HEK293 (cell line): Measurements from ENCODE around the gene TDG.

Experiments used
- BCL11A ChIP-seq: fragments of 450-650 bp; formaldehyde crosslinking; IDR thresholded peaks from 2 replicates; pipeline ENCODE4 v1.5.1; 2016; ENCODE audit warnings: low read depth, missing biosample characterization, missing genetic modification characterization
- BCL6B ChIP-seq: fragments of 450-650 bp; formaldehyde crosslinking; IDR thresholded peaks from 2 replicates; pipeline ENCODE4 v1.5.1; 2017; ENCODE audit warnings: missing biosample characterization, missing genetic modification characterization
- GLIS2 ChIP-seq: fragments of 450-650 bp; formaldehyde crosslinking; IDR thresholded peaks from 2 replicates; pipeline ENCODE4 v1.5.1; 2016; ENCODE audit warnings: missing biosample characterization, missing genetic modification characterization
- IKZF3 ChIP-seq: fragments of 450-650 bp; IDR thresholded peaks from 2 replicates; pipeline ENCODE4 v1.5.0; 2018; ENCODE audit warnings: missing biosample characterization, mild to moderate bottlenecking, missing genetic modification characterization, moderate library complexity
- PRDM1 ChIP-seq: fragments of 450-650 bp; formaldehyde crosslinking; IDR thresholded peaks from 2 replicates; pipeline ENCODE4; 2016; ENCODE audit warnings: missing biosample characterization, missing genetic modification characterization
- SALL2 ChIP-seq: fragments of 450-650 bp; formaldehyde crosslinking; IDR thresholded peaks from 2 replicates; pipeline ENCODE4 v1.5.0; 2017; ENCODE audit warnings: missing biosample characterization, mild to moderate bottlenecking, missing genetic modification characterization, borderline replicate concordance
- SP2 ChIP-seq: fragments of 450-650 bp; formaldehyde crosslinking; IDR thresholded peaks from 2 replicates; pipeline ENCODE4 v1.5.1; 2016; ENCODE audit warnings: missing biosample characterization, missing genetic modification characterization
- ZFP37 ChIP-seq: fragments of 450-650 bp; formaldehyde crosslinking; IDR thresholded peaks from 2 replicates; pipeline ENCODE4 v1.5.1; 2016; ENCODE audit warnings: missing biosample characterization, missing genetic modification characterization
- ZNF121 ChIP-seq: fragments of 450-650 bp; formaldehyde crosslinking; IDR thresholded peaks from 2 replicates; pipeline ENCODE4 v1.5.1; 2016; ENCODE audit warnings: missing biosample characterization, missing genetic modification characterization
- ZNF133 ChIP-seq: fragments of 450-650 bp; formaldehyde crosslinking; IDR thresholded peaks from 2 replicates; pipeline ENCODE4 v1.5.1; 2016; ENCODE audit warnings: missing biosample characterization, missing genetic modification characterization
- ZNF140 ChIP-seq: fragments of 450-650 bp; formaldehyde crosslinking; IDR thresholded peaks from 2 replicates; pipeline ENCODE4 v1.5.1; 2016; ENCODE audit warnings: missing biosample characterization, missing genetic modification characterization
- ZNF169 ChIP-seq: fragments of 450-650 bp; formaldehyde crosslinking; IDR thresholded peaks from 2 replicates; pipeline ENCODE4 v1.5.1; 2016; ENCODE audit warnings: missing biosample characterization, missing genetic modification characterization
- ZNF184 ChIP-seq: fragments of 450-650 bp; IDR thresholded peaks from 2 replicates; pipeline ENCODE4 v1.5.1; 2018; ENCODE audit warnings: missing biosample characterization, mild to moderate bottlenecking, missing genetic modification characterization
- ZNF214 ChIP-seq: fragments of 450-650 bp; formaldehyde crosslinking; IDR thresholded peaks from 2 replicates; pipeline ENCODE4 v1.5.1; 2017; ENCODE audit warnings: missing biosample characterization, mild to moderate bottlenecking, missing genetic modification characterization, borderline replicate concordance
- ZNF239 ChIP-seq: fragments of 450-650 bp; formaldehyde crosslinking; IDR thresholded peaks from 2 replicates; pipeline ENCODE4 v1.5.1; 2016; ENCODE audit warnings: missing biosample characterization, missing genetic modification characterization
- ZNF311 ChIP-seq: fragments of 450-650 bp; formaldehyde crosslinking; IDR thresholded peaks from 2 replicates; pipeline ENCODE4 v1.5.1; 2017; ENCODE audit warnings: missing biosample characterization, missing genetic modification characterization, borderline replicate concordance
- ZNF324 ChIP-seq: fragments of 450-650 bp; formaldehyde crosslinking; IDR thresholded peaks from 2 replicates; pipeline ENCODE4 v1.5.1; 2016; ENCODE audit warnings: missing biosample characterization, missing genetic modification characterization
- ZNF416 ChIP-seq: fragments of 450-650 bp; formaldehyde crosslinking; IDR thresholded peaks from 2 replicates; pipeline ENCODE4 v1.5.1; 2016; ENCODE audit warnings: missing biosample characterization, missing genetic modification characterization
- ZNF433 ChIP-seq: fragments of 450-650 bp; formaldehyde crosslinking; IDR thresholded peaks from 2 replicates; pipeline ENCODE4 v1.5.1; 2016; ENCODE audit warnings: missing biosample characterization, missing genetic modification characterization, low read depth
- ZNF48 ChIP-seq: fragments of 450-650 bp; formaldehyde crosslinking; IDR thresholded peaks from 2 replicates; pipeline ENCODE4 v1.5.1; 2016; ENCODE audit warnings: missing biosample characterization, missing genetic modification characterization
- ZNF514 ChIP-seq: fragments of 450-650 bp; formaldehyde crosslinking; IDR thresholded peaks from 2 replicates; pipeline ENCODE4 v1.5.1; 2016; ENCODE audit warnings: missing biosample characterization, missing genetic modification characterization
- ZNF560 ChIP-seq: fragments of 450-650 bp; formaldehyde crosslinking; IDR thresholded peaks from 2 replicates; pipeline ENCODE4 v1.5.1; 2017; ENCODE audit warnings: missing biosample characterization, missing genetic modification characterization, borderline replicate concordance
- ZNF561 ChIP-seq: fragments of 450-650 bp; IDR thresholded peaks from 2 replicates; pipeline ENCODE4 v1.5.1; 2018; ENCODE audit warnings: missing biosample characterization, missing genetic modification characterization, borderline replicate concordance
- ZNF596 ChIP-seq: fragments of 450-650 bp; IDR thresholded peaks from 2 replicates; pipeline ENCODE4 v1.5.0; 2018; ENCODE audit warnings: missing biosample characterization, mild to moderate bottlenecking, missing genetic modification characterization, moderate library complexity
- ZNF677 ChIP-seq: fragments of 450-650 bp; IDR thresholded peaks from 2 replicates; pipeline ENCODE4 v1.5.0; 2018; ENCODE audit warnings: missing biosample characterization, mild to moderate bottlenecking, missing genetic modification characterization, moderate library complexity
- ZNF747 ChIP-seq: fragments of 450-650 bp; formaldehyde crosslinking; IDR thresholded peaks from 2 replicates; pipeline ENCODE4 v1.5.1; 2016; ENCODE audit warnings: missing biosample characterization, missing genetic modification characterization
- ZNF843 ChIP-seq: fragments of 450-650 bp; formaldehyde crosslinking; IDR thresholded peaks from 2 replicates; pipeline ENCODE4 v1.5.1; 2016; ENCODE audit warnings: missing biosample characterization, missing genetic modification characterization
- ZSCAN30 ChIP-seq: fragments of 450-650 bp; IDR thresholded peaks from 2 replicates; pipeline ENCODE4 v1.5.1; 2018; ENCODE audit warnings: missing biosample characterization, mild to moderate bottlenecking, missing genetic modification characterization, moderate library complexity
- TF ChIP-seq, protein P1 (sequence below): fragments of 450-650 bp; formaldehyde crosslinking; IDR thresholded peaks from 2 replicates; pipeline ENCODE4 v1.5.0; 2017; ENCODE audit warnings: missing biosample characterization, missing genetic modification characterization, borderline replicate concordance
- TF ChIP-seq, protein P2 (sequence below): fragments of 450-650 bp; formaldehyde crosslinking; IDR thresholded peaks from 2 replicates; pipeline ENCODE4 v1.5.1; 2016; ENCODE audit warnings: missing biosample characterization, missing genetic modification characterization
- TF ChIP-seq, protein P3 (sequence below): fragments of 450-650 bp; formaldehyde crosslinking; IDR thresholded peaks from 2 replicates; pipeline ENCODE4 v1.5.1; 2017; ENCODE audit warnings: missing biosample characterization, missing genetic modification characterization
- TF ChIP-seq, protein P4 (sequence below): fragments of 450-650 bp; formaldehyde crosslinking; IDR thresholded peaks from 2 replicates; pipeline ENCODE4; 2016; ENCODE audit warnings: missing biosample characterization, missing genetic modification characterization

The TDG gene

DNA sequence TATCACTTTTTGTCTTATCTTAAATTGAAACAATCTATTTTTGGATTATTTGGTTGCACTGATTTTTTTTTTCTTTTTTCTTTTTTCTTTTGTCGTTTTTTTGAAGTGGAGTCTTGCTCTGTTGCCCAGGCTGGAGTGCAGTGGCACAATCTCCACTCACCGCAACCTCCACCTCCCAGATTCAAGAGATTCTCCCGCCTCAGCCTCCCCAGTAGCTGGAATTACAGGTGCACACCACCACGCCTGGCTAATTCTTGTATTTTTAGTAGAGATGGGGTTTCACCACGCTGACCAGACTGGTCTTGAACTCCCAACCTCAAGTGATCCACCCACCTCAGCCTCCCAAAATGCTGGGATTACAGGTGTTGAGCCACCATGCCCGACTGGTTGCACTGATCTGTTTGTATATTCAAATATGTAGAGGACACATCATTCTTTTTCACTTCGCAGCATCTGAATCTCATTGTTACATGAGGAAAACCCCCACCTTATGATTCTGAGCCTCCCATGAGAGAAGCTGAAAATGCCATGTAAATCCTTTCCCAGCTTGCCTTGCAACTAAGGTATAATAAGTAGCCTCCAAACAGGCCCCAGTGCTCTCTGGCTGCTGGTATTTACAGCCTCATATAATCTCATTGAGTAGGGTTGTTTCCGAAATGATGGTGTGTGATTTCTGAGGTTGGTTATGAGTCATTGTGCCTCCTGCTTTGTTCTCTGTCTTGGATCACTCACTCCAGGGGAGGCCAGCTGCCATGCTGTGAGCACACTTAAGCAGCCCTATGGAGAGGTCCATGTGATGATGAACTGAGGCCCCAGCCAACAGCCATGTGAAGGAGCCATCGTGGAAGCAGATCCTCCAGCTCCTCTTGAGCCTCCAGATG is 40.7 kb upstream of the TDG start (continued):
- TF ChIP-seq ZNF514 (tag by site-specific recombination) (no peak), ZNF140 (tag by site-specific recombination) (no peak), ZNF596 (no peak), ZNF433 (tag by site-specific recombination) (no peak), GLIS2 (tag by site-specific recombination) (peak; percentile 66), BCL6B (tag by site-specific recombination) (no peak), ZNF843 (tag by site-specific recombination) (no peak; the same call in 1 of the 2 replicates), ZNF169 (tag by site-specific recombination) (no peak), ZNF239 (tag by site-specific recombination) (no peak), ZNF747 (no peak), ZNF214 (tag by site-specific recombination) (no peak), ZNF560 (tag by site-specific recombination) (no peak), ZNF121 (peak; percentile 86), ZFP37 (tag by site-specific recombination) (0 out of 2 replicates have a peak, but pooled peaks have one; percentile 23), ZNF184 (tag by site-specific recombination) (no peak), IKZF3 (tag by site-specific recombination) (peak; percentile 68), BCL11A (no peak), ZNF133 (tag by site-specific recombination) (0 out of 2 replicates have a peak, but pooled peaks have one; percentile 26), ZNF561 (tag by site-specific recombination) (peak; percentile 40; the same call in 1 of the 2 replicates), ZNF416 (tag by site-specific recombination) (no peak), SP2 (no peak), ZNF48 (tag by site-specific recombination) (no peak), SALL2 (tag by site-specific recombination) (no peak), ZNF324 (tag by site-specific recombination) (no peak), ZNF311 (no peak), PRDM1 (no peak), ZSCAN30 (peak; percentile 78; the same call in 1 of the 2 replicates), ZNF677 (tag by site-specific recombination) (no peak)
- TF ChIP-seq, protein P1, sequence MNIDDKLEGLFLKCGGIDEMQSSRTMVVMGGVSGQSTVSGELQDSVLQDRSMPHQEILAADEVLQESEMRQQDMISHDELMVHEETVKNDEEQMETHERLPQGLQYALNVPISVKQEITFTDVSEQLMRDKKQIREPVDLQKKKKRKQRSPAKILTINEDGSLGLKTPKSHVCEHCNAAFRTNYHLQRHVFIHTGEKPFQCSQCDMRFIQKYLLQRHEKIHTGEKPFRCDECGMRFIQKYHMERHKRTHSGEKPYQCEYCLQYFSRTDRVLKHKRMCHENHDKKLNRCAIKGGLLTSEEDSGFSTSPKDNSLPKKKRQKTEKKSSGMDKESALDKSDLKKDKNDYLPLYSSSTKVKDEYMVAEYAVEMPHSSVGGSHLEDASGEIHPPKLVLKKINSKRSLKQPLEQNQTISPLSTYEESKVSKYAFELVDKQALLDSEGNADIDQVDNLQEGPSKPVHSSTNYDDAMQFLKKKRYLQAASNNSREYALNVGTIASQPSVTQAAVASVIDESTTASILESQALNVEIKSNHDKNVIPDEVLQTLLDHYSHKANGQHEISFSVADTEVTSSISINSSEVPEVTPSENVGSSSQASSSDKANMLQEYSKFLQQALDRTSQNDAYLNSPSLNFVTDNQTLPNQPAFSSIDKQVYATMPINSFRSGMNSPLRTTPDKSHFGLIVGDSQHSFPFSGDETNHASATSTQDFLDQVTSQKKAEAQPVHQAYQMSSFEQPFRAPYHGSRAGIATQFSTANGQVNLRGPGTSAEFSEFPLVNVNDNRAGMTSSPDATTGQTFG (tag by site-specific recombination): no peak
- TF ChIP-seq, protein P2, sequence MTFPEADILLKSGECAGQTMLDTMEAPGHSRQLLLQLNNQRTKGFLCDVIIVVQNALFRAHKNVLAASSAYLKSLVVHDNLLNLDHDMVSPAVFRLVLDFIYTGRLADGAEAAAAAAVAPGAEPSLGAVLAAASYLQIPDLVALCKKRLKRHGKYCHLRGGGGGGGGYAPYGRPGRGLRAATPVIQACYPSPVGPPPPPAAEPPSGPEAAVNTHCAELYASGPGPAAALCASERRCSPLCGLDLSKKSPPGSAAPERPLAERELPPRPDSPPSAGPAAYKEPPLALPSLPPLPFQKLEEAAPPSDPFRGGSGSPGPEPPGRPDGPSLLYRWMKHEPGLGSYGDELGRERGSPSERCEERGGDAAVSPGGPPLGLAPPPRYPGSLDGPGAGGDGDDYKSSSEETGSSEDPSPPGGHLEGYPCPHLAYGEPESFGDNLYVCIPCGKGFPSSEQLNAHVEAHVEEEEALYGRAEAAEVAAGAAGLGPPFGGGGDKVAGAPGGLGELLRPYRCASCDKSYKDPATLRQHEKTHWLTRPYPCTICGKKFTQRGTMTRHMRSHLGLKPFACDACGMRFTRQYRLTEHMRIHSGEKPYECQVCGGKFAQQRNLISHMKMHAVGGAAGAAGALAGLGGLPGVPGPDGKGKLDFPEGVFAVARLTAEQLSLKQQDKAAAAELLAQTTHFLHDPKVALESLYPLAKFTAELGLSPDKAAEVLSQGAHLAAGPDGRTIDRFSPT (tag by site-specific recombination): no peak
- TF ChIP-seq, protein P3, sequence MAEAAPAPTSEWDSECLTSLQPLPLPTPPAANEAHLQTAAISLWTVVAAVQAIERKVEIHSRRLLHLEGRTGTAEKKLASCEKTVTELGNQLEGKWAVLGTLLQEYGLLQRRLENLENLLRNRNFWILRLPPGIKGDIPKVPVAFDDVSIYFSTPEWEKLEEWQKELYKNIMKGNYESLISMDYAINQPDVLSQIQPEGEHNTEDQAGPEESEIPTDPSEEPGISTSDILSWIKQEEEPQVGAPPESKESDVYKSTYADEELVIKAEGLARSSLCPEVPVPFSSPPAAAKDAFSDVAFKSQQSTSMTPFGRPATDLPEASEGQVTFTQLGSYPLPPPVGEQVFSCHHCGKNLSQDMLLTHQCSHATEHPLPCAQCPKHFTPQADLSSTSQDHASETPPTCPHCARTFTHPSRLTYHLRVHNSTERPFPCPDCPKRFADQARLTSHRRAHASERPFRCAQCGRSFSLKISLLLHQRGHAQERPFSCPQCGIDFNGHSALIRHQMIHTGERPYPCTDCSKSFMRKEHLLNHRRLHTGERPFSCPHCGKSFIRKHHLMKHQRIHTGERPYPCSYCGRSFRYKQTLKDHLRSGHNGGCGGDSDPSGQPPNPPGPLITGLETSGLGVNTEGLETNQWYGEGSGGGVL (tag by site-specific recombination): no peak
- TF ChIP-seq, protein P4, sequence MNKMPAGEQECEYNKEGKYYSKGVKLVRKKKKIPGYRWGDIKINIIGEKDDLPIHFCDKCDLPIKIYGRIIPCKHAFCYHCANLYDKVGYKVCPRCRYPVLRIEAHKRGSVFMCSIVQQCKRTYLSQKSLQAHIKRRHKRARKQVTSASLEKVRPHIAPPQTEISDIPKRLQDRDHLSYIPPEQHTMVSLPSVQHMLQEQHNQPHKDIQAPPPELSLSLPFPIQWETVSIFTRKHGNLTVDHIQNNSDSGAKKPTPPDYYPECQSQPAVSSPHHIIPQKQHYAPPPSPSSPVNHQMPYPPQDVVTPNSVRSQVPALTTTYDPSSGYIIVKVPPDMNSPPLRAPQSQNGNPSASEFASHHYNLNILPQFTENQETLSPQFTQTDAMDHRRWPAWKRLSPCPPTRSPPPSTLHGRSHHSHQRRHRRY (tag by site-specific recombination): no peak
